ENCODE results near the gene GP1BB.

DNA sequence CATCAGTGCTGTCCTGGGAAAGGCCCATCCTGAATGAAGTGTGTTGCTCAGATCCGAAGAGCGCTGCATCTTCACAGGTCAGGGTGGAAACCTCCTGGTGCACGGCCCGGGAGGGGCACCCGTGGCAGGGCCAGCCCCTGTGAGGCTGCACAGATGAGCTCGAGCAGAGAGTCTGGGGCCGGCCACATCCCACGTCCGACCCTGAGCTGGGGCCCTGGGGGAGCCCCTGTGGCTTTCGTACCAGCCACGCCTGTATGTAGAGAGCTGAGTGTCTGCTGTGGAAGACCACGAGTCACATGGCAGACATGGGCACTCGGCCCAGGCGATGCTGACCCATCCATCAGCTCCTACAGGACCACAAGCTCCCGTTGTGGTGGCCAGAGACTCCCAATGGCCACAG, 33.9 kb upstream of the GP1BB start:
- no peak for TF ChIP-seq EZH2phosphoT487 (IDR thresholded peaks at IDR 0.05; ENCODE audit: low read depth)
- TF ChIP-seq, protein P1, sequence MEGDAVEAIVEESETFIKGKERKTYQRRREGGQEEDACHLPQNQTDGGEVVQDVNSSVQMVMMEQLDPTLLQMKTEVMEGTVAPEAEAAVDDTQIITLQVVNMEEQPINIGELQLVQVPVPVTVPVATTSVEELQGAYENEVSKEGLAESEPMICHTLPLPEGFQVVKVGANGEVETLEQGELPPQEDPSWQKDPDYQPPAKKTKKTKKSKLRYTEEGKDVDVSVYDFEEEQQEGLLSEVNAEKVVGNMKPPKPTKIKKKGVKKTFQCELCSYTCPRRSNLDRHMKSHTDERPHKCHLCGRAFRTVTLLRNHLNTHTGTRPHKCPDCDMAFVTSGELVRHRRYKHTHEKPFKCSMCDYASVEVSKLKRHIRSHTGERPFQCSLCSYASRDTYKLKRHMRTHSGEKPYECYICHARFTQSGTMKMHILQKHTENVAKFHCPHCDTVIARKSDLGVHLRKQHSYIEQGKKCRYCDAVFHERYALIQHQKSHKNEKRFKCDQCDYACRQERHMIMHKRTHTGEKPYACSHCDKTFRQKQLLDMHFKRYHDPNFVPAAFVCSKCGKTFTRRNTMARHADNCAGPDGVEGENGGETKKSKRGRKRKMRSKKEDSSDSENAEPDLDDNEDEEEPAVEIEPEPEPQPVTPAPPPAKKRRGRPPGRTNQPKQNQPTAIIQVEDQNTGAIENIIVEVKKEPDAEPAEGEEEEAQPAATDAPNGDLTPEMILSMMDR (IDR thresholded peaks at IDR 0.05; ENCODE audit: low read depth, low read length) = no peak

Data from OCI-LY3 (cell line).